GM18873 (cell line): ENCODE results near the gene SYNM.
A peak's percentile ranks its signal among the peaks of the same experiment; 100 is the strongest.

Experiments used
- ATAC-seq: cut with Tn5 transposase; IDR thresholded peaks from one replicate; pipeline ENCODE4 v1.9.1; 2021; ENCODE audit warnings: mild to moderate bottlenecking, moderate library complexity, moderate number of reproducible peaks; ENCODE audit not compliant: unreplicated experiment, low FRiP score

The SYNM gene

GRCh38 chr15:99082798-99083197 lies 22.1 kb upstream of the SYNM start:
- ATAC-seq = no peak

GRCh38 chr15:99084965-99085364 lies 19.9 kb upstream of the SYNM start:
- no peak for ATAC-seq

GRCh38 chr15:99085413-99086326 lies 19.2 kb upstream of the SYNM start:
- no peak for ATAC-seq

- no peak for ATAC-seq
These were observed 18.6 kb upstream of the SYNM start for GRCh38 chr15:99086327-99086667.

- no peak for ATAC-seq
These were observed 17.4 kb upstream of the SYNM start for GRCh38 chr15:99087405-99087943.

GRCh38 chr15:99090011-99090699 lies 14.7 kb upstream of the SYNM start:
- ATAC-seq = peak; percentile 97

- ATAC-seq = no peak
These were observed 13.9 kb upstream of the SYNM start for GRCh38 chr15:99090938-99091337.

GRCh38 chr15:99092554-99093172 lies 12.2 kb upstream of the SYNM start:
- ATAC-seq = no peak

- ATAC-seq = no peak
These were observed 9.3 kb upstream of the SYNM start for GRCh38 chr15:99095626-99096025.

GRCh38 chr15:99096173-99096893 lies 8.5 kb upstream of the SYNM start:
- no peak for ATAC-seq

- ATAC-seq = no peak
These were observed 7.9 kb upstream of the SYNM start for GRCh38 chr15:99096894-99097426.

GRCh38 chr15:99097441-99098410 lies 7.2 kb upstream of the SYNM start:
- no peak for ATAC-seq

GRCh38 chr15:99098426-99098825 lies 6.5 kb upstream of the SYNM start:
- ATAC-seq = no peak

- ATAC-seq = no peak
These were observed 5.9 kb upstream of the SYNM start for GRCh38 chr15:99098991-99099390.

- ATAC-seq = no peak
These were observed 5.2 kb upstream of the SYNM start for GRCh38 chr15:99099661-99100060.

GRCh38 chr15:99100245-99101173 lies 4.4 kb upstream of the SYNM start:
- ATAC-seq = no peak

GRCh38 chr15:99101501-99101900 lies 3.4 kb upstream of the SYNM start:
- no peak for ATAC-seq
